ENCODE results near the gene PAX5. TPM values are rescaled to one million over a fixed set of nuclear protein-coding genes. Genes with fewer than 3 reads are reported as not detected.

The PAX5 gene
- total RNA-seq, 3 donors from 2014 or later = 0.59 TPM; not detected in 2

GRCh38 chr9:37035648-37036370 is 1.7 kb upstream of the PAX5 start:
- H3K27me3 ChIP-seq = peaks cover 20 to 97% of the 10 kb centered on the region in 2 donors
- TF ChIP-seq POLR2A (IDR thresholded peaks at IDR 0.05) (no peak), CTCF (IDR thresholded peaks at IDR 0.05) (no peak), POLR2AphosphoS5 (IDR thresholded peaks at IDR 0.05) (no peak)
- peaks cover 0 to 4% of the 10 kb centered on the region in 2 donors for H3K9me3 ChIP-seq
- H3K36me3 ChIP-seq = no peaks in the 10 kb centered on the region
- intact Hi-C loops (cut with DNase I; ENCODE audit: low total_unique reads) = no loop called here
- no peak overlapping the region for H3K27ac ChIP-seq
- H3K4me1 ChIP-seq = peaks cover 8 to 10% of the 10 kb centered on the region in 2 donors
- no peak for DNase-seq (ENCODE audit: low spot score in 2 of 2)
- peak overlapping the region in 2 of 3 donors; percentile 54 to 78 for H3K4me3 ChIP-seq

- intact Hi-C loops (cut with DNase I; ENCODE audit: low total_unique reads) = no loop called here
- TF ChIP-seq POLR2AphosphoS5 (IDR thresholded peaks at IDR 0.05) = no peak
- no peak for TF ChIP-seq CTCF (IDR thresholded peaks at IDR 0.05)
- no peak overlapping the region for H3K27ac ChIP-seq
- no peak for DNase-seq (ENCODE audit: low spot score in 2 of 2)
- peaks cover 0 to 4% of the 10 kb centered on the region in 2 donors for H3K9me3 ChIP-seq
- H3K36me3 ChIP-seq = no peaks in the 10 kb centered on the region
- H3K4me3 ChIP-seq = peak overlapping the region in 1 of 3 donors; percentile 30
- H3K4me1 ChIP-seq = peaks cover 10 to 14% of the 10 kb centered on the region in 2 donors
- H3K27me3 ChIP-seq = peaks cover 20 to 97% of the 10 kb centered on the region in 2 donors
Measured at GRCh38 chr9:37034938-37035647, 1.0 kb upstream of the PAX5 start.

GRCh38 chr9:37034305-37034937 is 353 bp upstream of the PAX5 start:
- Histone ChIP-seq H3K27me3 (peaks cover 20 to 99% of the 10 kb centered on the region in 2 donors), H3K9me3 (peaks cover 0 to 4% of the 10 kb centered on the region in 2 donors), H3K27ac (no peak overlapping the region), H3K36me3 (no peaks in the 10 kb centered on the region), H3K4me3 (peak overlapping the region; percentile 7 to 51 (median 13)), H3K4me1 (peaks cover 10 to 19% of the 10 kb centered on the region in 2 donors)
- intact Hi-C loops (cut with DNase I; ENCODE audit: low total_unique reads) = no loop called here
- no peak for DNase-seq (ENCODE audit: low spot score in 2 of 2)
- TF ChIP-seq POLR2AphosphoS5 (IDR thresholded peaks at IDR 0.05) (no peak), POLR2A (IDR thresholded peaks at IDR 0.05) (no peak), CTCF (IDR thresholded peaks at IDR 0.05) (no peak)

- no peak for TF ChIP-seq POLR2AphosphoS5 (IDR thresholded peaks at IDR 0.05)
- no peak for TF ChIP-seq POLR2A (IDR thresholded peaks at IDR 0.05)
- TF ChIP-seq CTCF (IDR thresholded peaks at IDR 0.05) = no peak
- DNase-seq (ENCODE audit: low spot score in 2 of 2) = no peak
- peaks cover 0 to 4% of the 10 kb centered on the region in 2 donors for H3K9me3 ChIP-seq
- H3K4me1 ChIP-seq = peaks cover 10 to 19% of the 10 kb centered on the region in 2 donors
- H3K27me3 ChIP-seq = peaks cover 24 to 99% of the 10 kb centered on the region in 2 donors
- H3K4me3 ChIP-seq = no peak overlapping the region
- no peaks in the 10 kb centered on the region for H3K36me3 ChIP-seq
- H3K27ac ChIP-seq = no peak overlapping the region
- intact Hi-C loops (cut with DNase I; ENCODE audit: low total_unique reads) = no loop called here
Measured at GRCh38 chr9:37033141-37033540, 927 bp downstream of the PAX5 start.

Measured in breast epithelium (tissue), 4 donors.